ENCODE results near the gene ENOSF1. TPM values are rescaled to one million over a fixed set of nuclear protein-coding genes. Genes with fewer than 3 reads are reported as not detected.

The ENOSF1 gene
- total and polyA plus RNA-seq, 12 donors = 10.5 to 68.3 (median 23.3) TPM

GRCh38 chr18:662197-662596, 50.2 kb downstream of the ENOSF1 start:
- 94 to 97% methylated on average over 4 of the region's 4 CpGs for WGBS, 2 donors
- H3K27me3 ChIP-seq = peaks cover 0 to 7% (median 0%) of the 10 kb centered on the region in 7 donors
- DNase-seq (no peak), ATAC-seq (no peak)
- H3K4me3 ChIP-seq = no peak overlapping the region
- peaks cover 0 to 13% (median 9%) of the 10 kb centered on the region in 9 donors for H3K4me1 ChIP-seq
- no peak overlapping the region for H3K27ac ChIP-seq
- no peaks in the 10 kb centered on the region for H3K9me3 ChIP-seq
- no peak for TF ChIP-seq CTCF (IDR thresholded peaks at IDR 0.05)
- intact Hi-C loops (cut with DNase I) = no loop called here
- peaks cover 0 to 5% (median 0%) of the 10 kb centered on the region in 9 donors for H3K36me3 ChIP-seq

DNA sequence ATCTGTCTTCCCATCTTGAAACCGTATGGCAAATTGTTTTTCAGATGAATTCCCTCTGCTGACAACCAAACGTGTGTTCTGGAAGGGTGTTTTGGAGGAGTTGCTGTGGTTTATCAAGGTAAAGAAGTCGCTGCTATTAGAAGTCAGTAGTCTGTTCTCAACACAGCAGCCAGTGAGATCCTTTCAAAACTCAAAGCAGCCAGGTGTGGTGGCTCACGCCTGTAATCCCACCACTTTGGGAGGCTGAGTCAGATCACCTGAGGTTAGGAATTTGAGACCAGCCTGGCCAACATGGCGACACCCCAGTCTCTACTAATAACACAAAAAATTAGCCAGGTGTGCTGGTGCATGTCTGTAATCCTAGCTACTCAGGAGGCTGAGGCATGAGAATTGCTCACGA, 52.8 kb downstream of the ENOSF1 start:
- 93 to 94% methylated on average over 6 of the region's 6 CpGs for WGBS, 2 donors
- intact Hi-C loops (cut with DNase I) = no loop called here
- TF ChIP-seq CTCF (IDR thresholded peaks at IDR 0.05) = no peak
- H3K9me3 ChIP-seq = no peaks in the 10 kb centered on the region
- ATAC-seq = no peak
- H3K36me3 ChIP-seq = peaks cover 0 to 5% (median 0%) of the 10 kb centered on the region in 9 donors
- peaks cover 0 to 10% (median 5%) of the 10 kb centered on the region in 7 donors for H3K27me3 ChIP-seq
- H3K4me1 ChIP-seq = peaks cover 0 to 17% (median 9%) of the 10 kb centered on the region in 9 donors
- DNase-seq = no peak
- H3K27ac ChIP-seq = no peak overlapping the region
- no peak overlapping the region for H3K4me3 ChIP-seq

DNA sequence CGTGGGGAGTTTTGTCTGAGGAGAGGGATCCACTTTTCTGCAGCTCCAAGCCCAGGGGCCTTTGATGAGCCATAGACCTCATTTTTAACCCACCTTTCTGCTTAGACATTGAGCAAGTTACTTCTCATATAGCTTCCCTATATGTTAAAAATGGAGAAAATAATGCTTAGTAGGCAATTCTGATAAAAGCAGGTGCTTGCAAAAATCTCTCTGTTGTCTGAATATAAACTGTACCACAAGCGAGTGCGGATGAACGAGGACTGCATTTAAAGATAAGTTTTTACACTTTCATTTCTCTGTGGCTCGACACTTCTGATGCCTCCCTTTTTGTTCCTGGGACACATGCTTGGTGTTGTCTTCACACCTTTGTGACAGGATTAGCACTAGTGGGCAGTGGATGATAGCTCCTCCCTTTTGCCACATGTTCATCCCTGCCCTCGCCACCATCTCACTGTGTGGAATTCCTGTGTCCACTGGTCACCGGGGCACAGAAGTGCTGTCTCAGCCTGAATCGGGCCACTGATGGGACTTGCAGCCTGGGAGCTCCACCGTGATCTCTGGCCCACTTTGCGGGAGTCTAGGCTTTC, 53.4 kb downstream of the ENOSF1 start:
- Histone ChIP-seq H3K4me1 (peaks cover 0 to 17% (median 9%) of the 10 kb centered on the region in 9 donors), H3K4me3 (peak overlapping the region in 6 of 10 donors; percentile 75 to 94 (median 81)), H3K9me3 (no peaks in the 10 kb centered on the region), H3K36me3 (peaks cover 0 to 5% (median 0%) of the 10 kb centered on the region in 9 donors), H3K27ac (peak overlapping the region in 1 of 10 donors; percentile 73), H3K27me3 (peaks cover 0 to 16% (median 6%) of the 10 kb centered on the region in 7 donors)
- WGBS, 2 donors = 84 to 86% methylated on average over 10 of the region's 10 CpGs
- intact Hi-C loops (cut with DNase I) = no loop called here
- no peak for DNase-seq
- TF ChIP-seq CTCF (IDR thresholded peaks at IDR 0.05) = no peak
- ATAC-seq = no peak

GRCh38 chr18:658001-658946, 54.2 kb downstream of the ENOSF1 start:
- DNase-seq (peak; percentile 77 to 81), ATAC-seq (peak; percentile 81 to 94 (median 90))
- Histone ChIP-seq H3K4me3 (peak overlapping the region; percentile 59 to 94 (median 81)), H3K4me1 (peaks cover 0 to 17% (median 9%) of the 10 kb centered on the region in 9 donors), H3K36me3 (peaks cover 0 to 5% (median 0%) of the 10 kb centered on the region in 9 donors), H3K27ac (peak overlapping the region in 7 of 10 donors; percentile 8 to 73 (median 39)), H3K27me3 (peaks cover 0 to 16% (median 6%) of the 10 kb centered on the region in 7 donors), H3K9me3 (no peaks in the 10 kb centered on the region)
- TF ChIP-seq CTCF (IDR thresholded peaks at IDR 0.05) = no peak
- 2% methylated on average over 69 to 72 of the region's 72 CpGs for WGBS, 2 donors
- intact Hi-C loops (cut with DNase I) = no loop called here

Measured in heart right ventricle (tissue), 16 donors.